NCI-H1105 treated with DMSO at 0.1 percent for 48 hours (cell line): ENCODE results near the gene KRT79.

Experiments
- DNase-seq: peaks from one replicate; lab custom pipeline; 2025; lab: John Stamatoyannopoulos, UW

KRT79 gene

GRCh38 chr12:52818887-52819420, 15.2 kb downstream of the KRT79 start:
- DNase-seq = no peak

GRCh38 chr12:52818388-52818787, 15.7 kb downstream of the KRT79 start:
- DNase-seq = no peak

GRCh38 chr12:52817699-52818238, 16.3 kb downstream of the KRT79 start:
- no peak for DNase-seq

GRCh38 chr12:52817003-52817698, 17.0 kb downstream of the KRT79 start:
- no peak for DNase-seq

DNA sequence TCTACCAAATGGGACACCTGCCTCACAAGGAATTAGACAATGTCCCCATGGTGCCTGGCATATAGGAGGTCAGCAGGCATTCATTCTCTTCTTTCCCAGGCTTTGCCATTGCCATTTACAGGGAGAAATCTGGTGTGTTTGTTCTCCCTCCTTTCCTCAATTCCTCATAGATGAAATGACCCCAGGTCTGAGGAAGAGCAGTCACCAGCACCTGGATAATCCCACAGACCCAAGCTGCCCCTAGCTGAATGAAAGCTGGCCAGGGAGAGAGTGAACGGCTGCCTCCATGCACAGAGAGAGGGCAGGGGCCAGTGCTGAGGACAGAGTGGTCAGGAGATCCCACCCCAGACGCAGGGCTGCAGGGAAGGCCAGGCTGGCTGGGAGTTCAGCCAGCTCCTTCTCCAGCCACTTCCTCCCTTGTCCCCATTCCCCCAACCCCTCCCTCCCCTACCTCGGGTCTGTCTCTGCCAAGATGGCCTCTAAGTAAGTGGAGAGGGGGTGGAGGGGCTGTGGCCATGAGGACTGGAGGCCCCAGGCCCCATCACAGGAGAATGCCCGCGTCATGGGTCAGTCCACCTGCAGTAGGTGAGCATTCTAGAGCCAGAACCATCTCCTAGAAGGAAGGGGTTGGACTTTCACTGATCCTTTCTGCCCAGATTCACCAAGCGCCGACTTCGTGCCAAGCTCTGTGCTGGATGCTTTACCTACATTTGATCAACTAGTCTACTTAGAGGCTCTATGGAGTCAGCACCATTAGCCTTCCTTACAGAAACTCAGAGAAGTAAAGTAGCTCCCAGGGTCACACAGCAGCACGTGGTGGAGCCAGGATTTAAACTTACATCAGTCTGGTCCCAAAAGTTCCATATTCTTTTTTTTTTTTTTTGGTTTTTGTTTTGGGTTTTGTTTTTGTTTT, 18.2 kb downstream of the KRT79 start:
- no peak for DNase-seq

DNA sequence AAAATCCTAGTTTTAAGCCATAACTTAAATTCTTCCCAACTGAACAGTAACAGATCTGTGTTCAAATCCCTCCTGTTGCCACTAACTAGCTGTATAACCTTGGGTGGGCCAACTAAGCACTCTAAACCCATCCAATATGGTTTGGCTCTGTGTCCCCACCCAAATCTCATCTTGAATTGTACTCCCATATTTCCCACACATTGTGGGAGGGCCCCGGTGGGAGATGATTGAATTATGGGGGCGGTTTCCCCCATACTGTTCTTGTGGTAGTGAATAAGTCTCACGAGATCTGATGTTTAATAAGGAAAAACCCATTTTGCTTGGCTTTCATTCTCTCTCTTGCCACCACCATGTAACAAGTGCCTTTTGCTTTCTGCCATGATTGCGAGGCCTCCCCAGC, 18.9 kb downstream of the KRT79 start:
- DNase-seq = no peak

- DNase-seq = no peak
These were observed 19.4 kb downstream of the KRT79 start for GRCh38 chr12:52814710-52815155.

DNA sequence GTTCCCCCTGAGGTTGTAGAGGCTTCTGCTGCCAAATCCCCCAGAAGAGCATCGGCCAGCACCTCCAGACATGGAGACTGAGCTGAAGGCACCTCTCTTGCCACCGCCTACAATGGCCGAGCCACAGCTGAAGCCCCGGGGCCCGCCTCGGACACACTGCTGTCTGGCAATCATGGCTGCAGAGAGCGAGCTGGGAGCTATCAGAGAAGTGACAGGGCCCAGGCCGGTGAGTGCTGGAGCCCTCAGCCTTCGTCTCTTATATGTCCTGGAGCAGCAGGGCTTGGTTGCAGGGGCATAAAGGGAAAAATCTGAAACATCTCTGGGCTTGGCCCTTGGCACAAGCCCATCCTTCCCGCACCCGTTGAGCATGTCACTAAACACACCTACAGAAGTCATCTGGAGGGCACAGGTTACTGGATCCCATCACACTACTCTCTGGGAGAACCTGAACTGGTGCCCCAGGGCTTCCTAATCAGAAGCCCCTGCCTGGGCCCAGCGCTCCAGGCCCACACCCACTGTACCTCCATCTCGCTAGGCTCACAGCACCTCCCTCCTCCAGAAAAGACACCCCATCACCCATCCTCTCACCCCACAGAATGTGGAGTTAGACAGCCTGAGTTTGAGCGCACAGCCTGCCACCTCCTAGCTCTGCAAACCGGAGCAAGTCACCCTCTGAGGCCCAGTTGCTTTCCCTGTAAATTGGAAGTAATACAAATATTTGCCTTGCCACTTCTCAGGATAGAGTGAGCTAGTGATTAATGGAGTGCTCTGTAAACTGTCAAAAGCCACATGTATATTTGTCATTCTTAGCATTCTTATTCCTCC, 20.0 kb downstream of the KRT79 start, which contains the start of gene KRT4:
Gene KRT4 (minus strand): TSS at position 232 of the 825 bp plus-strand sequence. CDS start 58 bp downstream, at position 174.
- no peak for DNase-seq

GRCh38 chr12:52813203-52813819, 20.8 kb downstream of the KRT79 start:
- DNase-seq = no peak

- no peak for DNase-seq
These were observed 21.4 kb downstream of the KRT79 start for GRCh38 chr12:52812749-52813148.

- DNase-seq = no peak
These were observed 22.1 kb downstream of the KRT79 start for GRCh38 chr12:52812073-52812400.

DNA sequence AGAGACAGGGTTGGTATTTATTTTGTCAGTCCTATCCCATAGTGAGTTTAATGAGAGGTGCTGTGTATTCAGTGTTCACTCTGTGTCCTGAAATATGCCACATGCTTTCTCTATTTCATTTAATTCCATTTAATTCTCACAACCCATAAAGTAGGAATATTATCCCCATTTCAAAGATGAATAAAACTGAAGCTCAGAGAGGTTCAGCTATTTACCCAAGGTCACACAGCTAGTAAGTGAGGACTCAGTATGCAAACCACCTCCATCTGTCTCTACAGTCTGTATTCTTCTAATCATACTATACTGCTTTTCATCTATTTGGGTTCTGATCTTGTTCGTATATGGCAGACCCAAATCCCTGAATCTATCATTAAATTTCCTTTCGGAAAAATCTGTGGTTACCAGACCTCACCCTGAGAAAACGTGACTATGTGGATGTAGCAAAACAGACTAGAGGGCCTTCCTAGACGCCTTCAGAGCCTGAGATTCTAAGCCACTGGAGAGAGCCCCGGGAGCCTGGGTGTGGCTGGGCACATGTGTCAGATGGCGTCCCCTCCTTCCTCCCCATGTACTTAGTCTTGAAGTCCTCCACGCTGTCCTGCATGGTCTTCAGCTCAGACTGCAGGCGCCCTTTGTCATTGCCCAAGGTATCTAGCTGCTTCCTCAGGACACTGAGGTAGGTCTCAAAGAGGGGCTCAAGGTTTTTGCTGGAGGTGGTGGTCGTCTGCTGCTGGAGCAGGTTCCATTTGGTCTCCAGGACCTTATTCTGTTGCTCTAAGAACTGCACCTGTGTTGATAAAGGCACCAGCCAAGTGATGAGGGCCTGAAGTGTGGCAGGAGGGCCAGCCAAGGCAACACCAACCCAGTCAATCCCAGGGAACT, 22.7 kb downstream of the KRT79 start:
- no peak for DNase-seq

GRCh38 chr12:52810554-52810953, 23.6 kb downstream of the KRT79 start:
- no peak for DNase-seq

DNA sequence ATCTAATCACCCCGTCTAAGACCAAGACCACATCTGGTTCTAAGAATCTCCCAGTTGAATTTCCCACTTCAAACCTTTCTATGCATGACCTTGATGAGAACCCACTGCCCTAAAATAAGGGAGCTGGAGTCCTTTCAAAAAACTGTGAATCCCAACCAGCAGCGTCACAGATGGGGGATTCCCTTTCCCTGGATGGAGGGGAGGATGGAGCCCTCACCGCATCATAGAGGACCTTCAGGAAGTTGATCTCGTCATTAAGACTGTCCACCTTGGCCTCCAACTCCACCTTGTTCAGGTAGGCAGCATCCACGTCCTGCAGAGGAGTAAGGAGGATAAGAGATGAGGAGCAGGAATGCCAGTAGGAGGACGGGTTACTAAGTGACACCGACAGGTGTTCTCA, 24.9 kb downstream of the KRT79 start:
- no peak for DNase-seq

DNA sequence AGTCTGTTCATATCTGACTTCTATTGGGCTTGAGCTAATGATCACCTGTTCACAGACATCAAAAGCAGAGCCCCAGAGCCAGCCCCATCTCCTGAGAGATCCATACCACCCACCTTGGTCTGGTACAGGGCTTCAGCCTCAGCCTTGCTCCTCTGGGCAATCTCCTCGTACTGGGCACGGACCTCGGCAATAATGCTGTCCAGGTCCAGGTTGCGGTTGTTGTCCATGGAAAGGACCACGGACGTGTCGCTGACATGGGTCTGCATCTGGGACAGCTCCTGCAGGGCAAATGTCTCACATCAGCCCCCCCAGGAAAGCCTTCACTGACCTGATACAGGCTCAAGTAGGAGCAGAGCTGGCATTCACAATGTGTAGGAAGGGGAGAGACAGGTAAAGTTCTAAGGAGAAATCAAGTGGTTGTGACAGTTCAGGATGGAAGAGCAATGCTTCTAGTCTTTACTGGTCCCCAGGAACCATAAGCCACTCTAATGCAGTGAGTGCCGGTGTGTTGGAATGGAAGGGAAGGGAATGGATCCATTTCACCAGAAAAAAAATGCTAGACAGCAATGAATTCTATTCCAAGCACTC, 25.4 kb downstream of the KRT79 start:
- DNase-seq = no peak

DNA sequence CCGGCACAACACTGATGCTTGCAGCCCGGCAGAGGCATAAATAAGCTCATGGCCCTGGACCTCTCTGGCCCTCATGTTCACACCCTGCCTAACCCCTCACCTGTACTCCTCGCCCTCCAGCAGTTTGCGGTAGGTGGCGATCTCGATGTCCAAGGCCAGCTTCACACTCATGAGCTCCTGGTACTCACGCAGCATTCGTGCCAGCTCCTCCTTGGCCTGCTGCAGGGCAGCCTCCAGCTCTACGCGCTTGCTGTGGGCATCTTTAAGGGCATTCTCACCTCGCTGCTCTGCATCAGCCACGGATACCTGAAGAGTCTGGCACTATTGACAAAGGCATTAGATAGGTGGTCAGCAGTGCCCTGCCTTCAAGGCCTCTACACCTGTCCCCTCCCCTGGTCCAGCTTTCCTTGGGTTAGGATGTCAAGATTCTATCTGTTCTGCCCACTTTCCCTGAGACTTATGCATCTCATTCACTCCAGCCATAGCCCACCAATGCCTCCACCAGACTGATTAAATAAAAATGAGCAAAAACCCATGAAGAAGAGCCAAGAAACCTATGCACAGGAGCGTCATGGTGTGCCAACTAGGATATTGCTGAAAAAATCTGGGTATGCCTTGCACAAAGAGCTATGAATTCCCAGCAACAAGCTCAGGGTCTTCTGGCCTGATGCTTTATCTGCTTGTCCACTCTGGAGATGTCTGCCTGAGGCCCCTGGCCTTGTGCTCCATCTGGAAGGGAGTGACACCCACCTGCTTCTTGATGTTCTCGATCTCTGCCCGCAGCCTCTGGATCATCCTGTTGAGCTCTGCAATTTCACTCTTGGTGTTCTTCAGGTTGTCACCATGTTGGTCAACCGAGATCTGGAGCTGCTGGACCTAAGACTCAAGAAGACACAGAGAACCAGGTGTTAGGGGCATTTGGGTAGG, 26.3 kb downstream of the KRT79 start:
- no peak for DNase-seq

DNA sequence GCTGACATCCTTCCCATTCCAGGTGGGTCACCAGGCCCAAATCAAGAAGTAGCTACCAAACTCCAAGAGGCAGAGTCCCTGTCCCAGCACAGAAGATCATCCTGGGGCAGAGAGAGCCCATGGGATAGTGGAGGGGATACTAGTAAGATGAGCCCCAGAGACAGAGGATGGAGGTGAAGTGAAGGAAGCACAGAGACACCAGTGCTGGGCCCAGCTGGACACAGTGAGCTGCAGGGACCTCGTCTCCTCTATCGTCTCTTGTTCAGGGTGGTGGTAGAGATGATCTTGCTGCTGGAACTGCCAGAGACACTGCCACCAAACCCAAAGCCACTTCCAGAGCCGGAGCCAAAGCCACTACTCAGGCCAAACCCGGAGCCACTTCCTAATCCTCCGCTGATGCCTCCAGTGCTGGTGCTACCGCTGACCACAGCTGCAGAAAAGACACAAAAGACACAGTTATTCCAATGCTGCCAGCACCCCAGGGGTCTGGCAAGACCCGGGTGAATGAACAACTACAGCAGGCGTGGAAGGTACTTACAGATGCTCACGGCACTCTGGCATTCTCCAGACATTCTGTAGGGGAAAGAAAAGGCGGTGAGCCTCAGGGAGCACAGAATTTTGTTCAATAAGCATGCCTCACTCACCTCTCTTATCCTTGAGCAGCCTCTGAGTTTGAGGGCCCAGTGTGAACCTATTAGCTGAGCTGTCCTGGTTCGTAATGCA, 27.1 kb downstream of the KRT79 start:
- no peak for DNase-seq

GRCh38 chr12:52806169-52806811, 27.8 kb downstream of the KRT79 start:
- DNase-seq = no peak
